Measurements from ENCODE around the gene CRIP3. TPM values are rescaled to one million over a fixed set of nuclear protein-coding genes. Genes with fewer than 3 reads are reported as not detected.

The CRIP3 gene
- total and polyA plus RNA-seq, 10 of the 15 experiments (the other 5 are each of a cell fraction or from before 2014, with no cell fraction given): 1.5 to 9.2 (median 2.2) TPM

DNA sequence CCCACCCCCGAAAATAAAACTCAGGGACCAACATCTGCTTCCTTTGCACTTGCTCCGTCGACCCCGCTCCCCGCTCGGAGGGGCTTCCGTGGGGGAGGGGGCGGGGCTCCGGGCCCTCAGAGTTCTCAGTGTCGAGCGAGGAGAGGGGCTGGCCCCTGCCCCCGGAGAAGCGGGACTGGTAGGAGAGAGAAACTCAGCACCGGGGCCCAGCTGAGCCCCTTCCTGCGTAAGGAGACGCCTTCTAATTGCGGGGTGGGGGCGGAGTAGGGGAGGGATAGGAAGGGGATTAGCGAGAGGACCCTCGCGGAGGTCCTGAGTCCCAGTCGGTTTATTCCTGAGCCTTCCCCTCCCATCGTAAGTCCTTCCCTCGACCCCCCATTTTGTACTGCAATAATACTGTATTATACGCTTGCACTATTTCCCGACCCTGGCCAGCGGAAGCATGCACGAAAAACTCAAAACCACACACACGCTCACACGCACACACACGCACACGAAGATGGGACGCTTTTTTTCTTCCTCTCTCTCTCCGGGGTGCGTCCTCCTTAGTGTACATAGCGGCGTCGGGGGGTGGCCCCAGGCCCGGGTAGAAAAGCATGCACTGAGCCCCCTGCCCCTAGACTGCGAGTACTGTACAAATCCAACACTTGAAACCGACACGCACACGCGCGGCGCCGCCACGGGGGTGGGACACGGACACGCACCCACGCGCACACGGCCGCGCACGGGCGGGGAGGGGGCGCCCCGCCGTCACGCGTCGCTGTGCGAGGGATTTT is 32.6 kb downstream of the CRIP3 start (continued):
- TF ChIP-seq, protein P1, sequence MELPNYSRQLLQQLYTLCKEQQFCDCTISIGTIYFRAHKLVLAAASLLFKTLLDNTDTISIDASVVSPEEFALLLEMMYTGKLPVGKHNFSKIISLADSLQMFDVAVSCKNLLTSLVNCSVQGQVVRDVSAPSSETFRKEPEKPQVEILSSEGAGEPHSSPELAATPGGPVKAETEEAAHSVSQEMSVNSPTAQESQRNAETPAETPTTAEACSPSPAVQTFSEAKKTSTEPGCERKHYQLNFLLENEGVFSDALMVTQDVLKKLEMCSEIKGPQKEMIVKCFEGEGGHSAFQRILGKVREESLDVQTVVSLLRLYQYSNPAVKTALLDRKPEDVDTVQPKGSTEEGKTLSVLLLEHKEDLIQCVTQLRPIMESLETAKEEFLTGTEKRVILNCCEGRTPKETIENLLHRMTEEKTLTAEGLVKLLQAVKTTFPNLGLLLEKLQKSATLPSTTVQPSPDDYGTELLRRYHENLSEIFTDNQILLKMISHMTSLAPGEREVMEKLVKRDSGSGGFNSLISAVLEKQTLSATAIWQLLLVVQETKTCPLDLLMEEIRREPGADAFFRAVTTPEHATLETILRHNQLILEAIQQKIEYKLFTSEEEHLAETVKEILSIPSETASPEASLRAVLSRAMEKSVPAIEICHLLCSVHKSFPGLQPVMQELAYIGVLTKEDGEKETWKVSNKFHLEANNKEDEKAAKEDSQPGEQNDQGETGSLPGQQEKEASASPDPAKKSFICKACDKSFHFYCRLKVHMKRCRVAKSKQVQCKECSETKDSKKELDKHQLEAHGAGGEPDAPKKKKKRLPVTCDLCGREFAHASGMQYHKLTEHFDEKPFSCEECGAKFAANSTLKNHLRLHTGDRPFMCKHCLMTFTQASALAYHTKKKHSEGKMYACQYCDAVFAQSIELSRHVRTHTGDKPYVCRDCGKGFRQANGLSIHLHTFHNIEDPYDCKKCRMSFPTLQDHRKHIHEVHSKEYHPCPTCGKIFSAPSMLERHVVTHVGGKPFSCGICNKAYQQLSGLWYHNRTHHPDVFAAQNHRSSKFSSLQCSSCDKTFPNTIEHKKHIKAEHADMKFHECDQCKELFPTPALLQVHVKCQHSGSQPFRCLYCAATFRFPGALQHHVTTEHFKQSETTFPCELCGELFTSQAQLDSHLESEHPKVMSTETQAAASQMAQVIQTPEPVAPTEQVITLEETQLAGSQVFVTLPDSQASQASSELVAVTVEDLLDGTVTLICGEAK (IDR thresholded peaks at IDR 0.05; ENCODE audit: borderline replicate concordance): no peak
- no peak for TF ChIP-seq NFIC (IDR thresholded peaks at IDR 0.05; ENCODE audit: low read depth, low read length)
- TF ChIP-seq, protein P2, sequence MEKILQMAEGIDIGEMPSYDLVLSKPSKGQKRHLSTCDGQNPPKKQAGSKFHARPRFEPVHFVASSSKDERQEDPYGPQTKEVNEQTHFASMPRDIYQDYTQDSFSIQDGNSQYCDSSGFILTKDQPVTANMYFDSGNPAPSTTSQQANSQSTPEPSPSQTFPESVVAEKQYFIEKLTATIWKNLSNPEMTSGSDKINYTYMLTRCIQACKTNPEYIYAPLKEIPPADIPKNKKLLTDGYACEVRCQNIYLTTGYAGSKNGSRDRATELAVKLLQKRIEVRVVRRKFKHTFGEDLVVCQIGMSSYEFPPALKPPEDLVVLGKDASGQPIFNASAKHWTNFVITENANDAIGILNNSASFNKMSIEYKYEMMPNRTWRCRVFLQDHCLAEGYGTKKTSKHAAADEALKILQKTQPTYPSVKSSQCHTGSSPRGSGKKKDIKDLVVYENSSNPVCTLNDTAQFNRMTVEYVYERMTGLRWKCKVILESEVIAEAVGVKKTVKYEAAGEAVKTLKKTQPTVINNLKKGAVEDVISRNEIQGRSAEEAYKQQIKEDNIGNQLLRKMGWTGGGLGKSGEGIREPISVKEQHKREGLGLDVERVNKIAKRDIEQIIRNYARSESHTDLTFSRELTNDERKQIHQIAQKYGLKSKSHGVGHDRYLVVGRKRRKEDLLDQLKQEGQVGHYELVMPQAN (conservative IDR thresholded peaks at IDR 0.05): no peak
- TF ChIP-seq WRNIP1 (IDR thresholded peaks at IDR 0.05; ENCODE audit: borderline replicate concordance, low read depth, low read length): no peak
- no peak for TF ChIP-seq CHD1 (IDR thresholded peaks at IDR 0.05; ENCODE audit: low read depth, low read length)
- 0 out of 2 replicates have a peak, but pooled peaks have one; percentile 54 for TF ChIP-seq CHD2 (IDR thresholded peaks at IDR 0.05; ENCODE audit: borderline replicate concordance, low read depth, low read length)
- TF ChIP-seq MEF2A (IDR thresholded peaks at IDR 0.05; ENCODE audit: insufficient read depth, low read depth, low read length): no peak
- TF ChIP-seq RAD21 (IDR thresholded peaks at IDR 0.05; ENCODE audit: insufficient read depth, low read depth, low read length): no peak
- no peak for TF ChIP-seq ZNF217 (IDR thresholded peaks at IDR 0.05)
- TF ChIP-seq, protein P3, sequence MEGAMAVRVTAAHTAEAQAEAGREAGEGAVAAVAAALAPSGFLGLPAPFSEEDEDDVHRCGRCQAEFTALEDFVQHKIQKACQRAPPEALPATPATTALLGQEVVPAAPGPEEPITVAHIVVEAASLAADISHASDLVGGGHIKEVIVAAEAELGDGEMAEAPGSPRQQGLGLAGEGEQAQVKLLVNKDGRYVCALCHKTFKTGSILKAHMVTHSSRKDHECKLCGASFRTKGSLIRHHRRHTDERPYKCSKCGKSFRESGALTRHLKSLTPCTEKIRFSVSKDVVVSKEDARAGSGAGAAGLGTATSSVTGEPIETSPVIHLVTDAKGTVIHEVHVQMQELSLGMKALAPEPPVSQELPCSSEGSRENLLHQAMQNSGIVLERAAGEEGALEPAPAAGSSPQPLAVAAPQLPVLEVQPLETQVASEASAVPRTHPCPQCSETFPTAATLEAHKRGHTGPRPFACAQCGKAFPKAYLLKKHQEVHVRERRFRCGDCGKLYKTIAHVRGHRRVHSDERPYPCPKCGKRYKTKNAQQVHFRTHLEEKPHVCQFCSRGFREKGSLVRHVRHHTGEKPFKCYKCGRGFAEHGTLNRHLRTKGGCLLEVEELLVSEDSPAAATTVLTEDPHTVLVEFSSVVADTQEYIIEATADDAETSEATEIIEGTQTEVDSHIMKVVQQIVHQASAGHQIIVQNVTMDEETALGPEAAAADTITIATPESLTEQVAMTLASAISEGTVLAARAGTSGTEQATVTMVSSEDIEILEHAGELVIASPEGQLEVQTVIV (IDR thresholded peaks at IDR 0.05; ENCODE audit: borderline replicate concordance, partially characterized antibody): no peak
- TF ChIP-seq RAD51 (IDR thresholded peaks at IDR 0.05): no peak
- TF ChIP-seq FOS (IDR thresholded peaks at IDR 0.05; ENCODE audit: borderline replicate concordance, extremely low read depth, insufficient read length): no peak
- TF ChIP-seq BMI1 (IDR thresholded peaks at IDR 0.05; ENCODE audit: borderline replicate concordance): no peak
- no peak for TF ChIP-seq NR2F1 (conservative IDR thresholded peaks at IDR 0.05)
- TF ChIP-seq, protein P4, sequence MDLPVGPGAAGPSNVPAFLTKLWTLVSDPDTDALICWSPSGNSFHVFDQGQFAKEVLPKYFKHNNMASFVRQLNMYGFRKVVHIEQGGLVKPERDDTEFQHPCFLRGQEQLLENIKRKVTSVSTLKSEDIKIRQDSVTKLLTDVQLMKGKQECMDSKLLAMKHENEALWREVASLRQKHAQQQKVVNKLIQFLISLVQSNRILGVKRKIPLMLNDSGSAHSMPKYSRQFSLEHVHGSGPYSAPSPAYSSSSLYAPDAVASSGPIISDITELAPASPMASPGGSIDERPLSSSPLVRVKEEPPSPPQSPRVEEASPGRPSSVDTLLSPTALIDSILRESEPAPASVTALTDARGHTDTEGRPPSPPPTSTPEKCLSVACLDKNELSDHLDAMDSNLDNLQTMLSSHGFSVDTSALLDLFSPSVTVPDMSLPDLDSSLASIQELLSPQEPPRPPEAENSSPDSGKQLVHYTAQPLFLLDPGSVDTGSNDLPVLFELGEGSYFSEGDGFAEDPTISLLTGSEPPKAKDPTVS (IDR thresholded peaks at IDR 0.05; ENCODE audit: low read depth, low read length): no peak
- TF ChIP-seq KAT2A (conservative IDR thresholded peaks at IDR 0.05; ENCODE audit: control insufficient read depth, low read depth, low read length): no peak
- TF ChIP-seq EP300 (IDR thresholded peaks at IDR 0.05; ENCODE audit: borderline replicate concordance in 1 of 2, control insufficient read depth in 1 of 2, low read depth in 2 of 2, low read length in 2 of 2): peak in 1 of 2 experiments; percentile 24; a peak in 1 of 4 replicates
- TF ChIP-seq RUNX3 (IDR thresholded peaks at IDR 0.05; ENCODE audit: low read length): peak; percentile 80
- TF ChIP-seq BRCA1 (IDR thresholded peaks at IDR 0.05; ENCODE audit: low read depth, low read length): no peak
- 0 out of 2 replicates have a peak, but pooled peaks have one; percentile 30 for TF ChIP-seq NBN (IDR thresholded peaks at IDR 0.05)
